Heart left ventricle (tissue), 16 donors: ENCODE results near the gene H6PD. TPM values are rescaled to one million over a fixed set of nuclear protein-coding genes. Genes with fewer than 3 reads are reported as not detected.

ENCODE experiments used
- ATAC-seq, 4 donors: fragments of 200-7000 bp; cut with Tn5 transposase; one replicate each; pipeline ENCODE4 v1.9.1; 2020 to 2022; ENCODE audit warnings: moderate library complexity in 4 of 4, mild to moderate bottlenecking in 3 of 4, moderate number of reproducible peaks in 1 of 4
- DNase-seq, 5 donors: peaks; one replicate each; pipeline ENCODE4 v3.0.0-alpha.2; 2020
- H3K27ac ChIP-seq, 12 donors: fragments of 200-600 bp; sonication (generic) in 4 of 12; one replicate each; pipeline versions ENCODE4 v1.5.0 to v1.8.0; 2016 to 2022; ENCODE audit warnings: mild to moderate bottlenecking in 2 of 12
- H3K27me3 ChIP-seq, 9 donors: fragments of 200-600 bp; sonication (generic) in 2 of 9; one replicate each; pipeline versions ENCODE4 v1.5.1 to v1.8.0; 2016 to 2022; ENCODE audit warnings: mild to moderate bottlenecking in 3 of 9
- H3K36me3 ChIP-seq, 9 donors: fragments of 200-600 bp; sonication (generic) in 2 of 9; one replicate each; pipeline versions ENCODE4 v1.5.0 to v1.8.0; 2018 to 2022; ENCODE audit warnings: mild to moderate bottlenecking in 2 of 9
- H3K4me1 ChIP-seq, 12 donors: fragments of 200-600 bp; sonication (generic) in 4 of 12; one replicate each; pipeline versions ENCODE4 v1.5.0 to v1.8.0; 2016 to 2022; ENCODE audit warnings: mild to moderate bottlenecking in 3 of 12
- H3K4me3 ChIP-seq, 12 donors: fragments of 200-600 bp; sonication (generic) in 4 of 12; one replicate each; pipeline versions ENCODE4 v1.5.0 to v1.8.0; 2017 to 2022; ENCODE audit warnings: mild to moderate bottlenecking in 9 of 12, moderate library complexity in 4 of 12
- H3K9me3 ChIP-seq, 12 donors: fragments of 200-600 bp; sonication (generic) in 4 of 12; one replicate each; pipeline versions ENCODE4 v1.5.0 to v1.8.0; 2016 to 2022; ENCODE audit warnings: mild to moderate bottlenecking in 1 of 12
- POLR2A ChIP-seq, 2 donors: fragments of 450-650 bp; IDR thresholded peaks; one replicate each; pipeline ENCODE4 v1.6.1; 2017; ENCODE audit warnings: antibody characterized with exemption in 2 of 2, mild to moderate bottlenecking in 2 of 2, moderate library complexity in 2 of 2
- WGBS, 4 donors: extraction: QIAGEN DNeasy Blood & Tissue Kit in 2 of 4; methylation state at CpG; one replicate each; pipeline versions ENCODE4 v1.1.5 to v1.1.7; 2013 to 2018; 5-methylcytosine and 5-hydroxymethylcytosine counted together
- intact Hi-C, 10 donors: fragments of 100-400 bp; cut with DNase I; formaldehyde crosslinking; loops; one replicate each; pipeline versions ENCODE4 v1.11.1 to v1.14.2; 2022
- polyA plus RNA-seq, 2 donors: library from polyadenylated mRNA; stranded (reverse); fragments of 200-250 nt; gene quantifications; one replicate each; pipeline ENCODE4 v1.2.3, GENCODE V29; 2013
- total RNA-seq, 9 donors: library from RNA; depleted of rRNA in 2 of 9; stranded (reverse); fragments of >200 nt in 2 of 9; fragmentation: NEBNext Ultra II Directional in 3 of 9; extraction: Animal tissue kit (Norgen Biotek cat#: 25700) in 3 of 9; gene quantifications; one replicate each; pipeline versions ENCODE4 v1.1.0 to v1.2.4, GENCODE V29; 2016 to 2023
- TF ChIP-seq, protein P1 (sequence below), 12 donors: fragments of 200-600 bp; sonication (generic) in 4 of 12; IDR thresholded peaks; one replicate each; pipeline versions ENCODE4 v1.5.0 to v1.8.0; 2018 to 2022; ENCODE audit warnings: antibody characterized with exemption in 12 of 12, mild to moderate bottlenecking in 5 of 12
- donor health status: ischemic (EF 13 %, LVEDD 7.1; RV severe dilation, severe dysfunction).
- donor health status: healthy with polysubstance abuse.
- donor health status: DM: no; HTN: yes; CAD: no.
- donor health status: DM: no; HTN: no; CAD: no.
- donor health status: ischemic (EF 25% LVEDD 6.9; RV normal size, moderate dysfunction).
- donor health status: ischemic (EF 25% LVEDD 5.7; RV mildly dilated, moderate dysfunction).
- donor health status: healthy.
- donor health status: DM: yes; HTN: yes; CAD: no.
- donor health status: ischemic (EF 35%, LVEDD 5.7; RV mildly dilated, moderate dysfunction).
- donor health status: nonischemic (EF 11% LVEDD 7.7; RV severe dilation, severe dysfunction).
- donor health status: DM: yes; HTN: yes; CAD: no.
- donor health status: PGD.
- donor health status: ischemic (EF 29% LVEDD 5.4; RV normal size, mild dysfunction).
- donor health status: nonischemic (EF 23%, LVEDD 6.1; RV moderate dilation, normal function).

The H6PD gene
- total and polyA plus RNA-seq, 11 donors, result 11.0 to 54.5 (median 26.4) TPM

DNA sequence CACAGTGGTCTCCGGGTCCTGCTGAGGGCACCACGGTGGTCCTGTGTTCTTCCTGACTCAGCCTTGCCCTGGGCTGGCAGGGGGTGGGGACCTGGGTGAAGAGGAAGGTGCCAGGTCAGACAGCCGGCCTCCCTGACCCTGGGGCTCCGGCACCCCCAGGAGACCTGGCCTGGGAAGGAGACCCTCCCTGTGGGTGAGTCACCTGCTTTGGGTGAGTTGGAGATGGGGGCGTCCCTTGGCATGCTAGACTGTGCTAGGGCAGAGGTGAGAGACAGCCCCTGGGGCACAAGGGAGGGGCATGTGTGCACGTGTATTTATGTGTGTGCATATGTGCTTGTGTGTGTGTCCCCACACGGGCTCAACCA is 81.5 kb downstream of the H6PD start:
- intact Hi-C loops, result no loop called here
- TF ChIP-seq, protein P1, sequence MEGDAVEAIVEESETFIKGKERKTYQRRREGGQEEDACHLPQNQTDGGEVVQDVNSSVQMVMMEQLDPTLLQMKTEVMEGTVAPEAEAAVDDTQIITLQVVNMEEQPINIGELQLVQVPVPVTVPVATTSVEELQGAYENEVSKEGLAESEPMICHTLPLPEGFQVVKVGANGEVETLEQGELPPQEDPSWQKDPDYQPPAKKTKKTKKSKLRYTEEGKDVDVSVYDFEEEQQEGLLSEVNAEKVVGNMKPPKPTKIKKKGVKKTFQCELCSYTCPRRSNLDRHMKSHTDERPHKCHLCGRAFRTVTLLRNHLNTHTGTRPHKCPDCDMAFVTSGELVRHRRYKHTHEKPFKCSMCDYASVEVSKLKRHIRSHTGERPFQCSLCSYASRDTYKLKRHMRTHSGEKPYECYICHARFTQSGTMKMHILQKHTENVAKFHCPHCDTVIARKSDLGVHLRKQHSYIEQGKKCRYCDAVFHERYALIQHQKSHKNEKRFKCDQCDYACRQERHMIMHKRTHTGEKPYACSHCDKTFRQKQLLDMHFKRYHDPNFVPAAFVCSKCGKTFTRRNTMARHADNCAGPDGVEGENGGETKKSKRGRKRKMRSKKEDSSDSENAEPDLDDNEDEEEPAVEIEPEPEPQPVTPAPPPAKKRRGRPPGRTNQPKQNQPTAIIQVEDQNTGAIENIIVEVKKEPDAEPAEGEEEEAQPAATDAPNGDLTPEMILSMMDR (IDR thresholded peaks at IDR 0.05), result no peak
- TF ChIP-seq POLR2A (IDR thresholded peaks at IDR 0.05), result no peak
- Histone ChIP-seq H3K27me3 (no peaks in the 10 kb centered on the region), H3K4me3 (no peak overlapping the region), H3K27ac (peak overlapping the region in 1 of 12 donors; percentile 24), H3K4me1 (peaks cover 0 to 40% (median 14%) of the 10 kb centered on the region in 12 donors), H3K36me3 (peaks cover 0 to 5% (median 0%) of the 10 kb centered on the region in 9 donors), H3K9me3 (no peaks in the 10 kb centered on the region)
- no peak for DNase-seq
- WGBS, 4 donors, result 72 to 92% (median 87%) methylated on average over 6 to 7 of the region's 7 CpGs
- no peak for ATAC-seq

DNA sequence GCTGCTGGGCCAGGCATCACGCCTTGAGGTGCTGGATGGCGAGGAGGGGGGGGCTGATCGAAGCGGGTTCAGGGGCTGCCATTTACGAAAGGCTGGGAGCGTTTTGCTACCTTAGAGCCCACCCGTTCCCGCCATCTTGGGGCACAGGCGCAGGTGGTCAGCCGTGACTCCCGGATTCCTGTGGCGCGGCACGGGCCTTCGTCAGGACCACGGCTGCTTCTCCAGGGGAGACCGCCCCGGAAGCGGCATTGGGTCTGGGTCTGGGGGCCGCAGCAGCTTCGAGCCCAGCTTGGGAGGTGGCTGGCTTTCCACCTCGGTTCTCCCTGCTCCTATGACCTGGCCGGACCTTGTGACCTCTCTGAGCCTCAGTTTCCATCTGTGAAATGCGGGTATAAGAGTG is 81.9 kb downstream of the H6PD start:
- Histone ChIP-seq H3K4me1 (peaks cover 0 to 40% (median 13%) of the 10 kb centered on the region in 12 donors), H3K9me3 (no peaks in the 10 kb centered on the region), H3K4me3 (no peak overlapping the region), H3K27me3 (no peaks in the 10 kb centered on the region), H3K27ac (peak overlapping the region in 1 of 12 donors; percentile 62), H3K36me3 (peaks cover 0 to 5% (median 0%) of the 10 kb centered on the region in 9 donors)
- WGBS, 4 donors, result 97 to 98% (median 97%) methylated on average over 10 to 24 of the region's 24 CpGs
- intact Hi-C loops, result no loop called here
- ATAC-seq, result no peak
- DNase-seq, result peak in 1 of 5 donors; percentile 40
- TF ChIP-seq, protein P1 (IDR thresholded peaks at IDR 0.05), result no peak
- TF ChIP-seq POLR2A (IDR thresholded peaks at IDR 0.05), result no peak

DNA sequence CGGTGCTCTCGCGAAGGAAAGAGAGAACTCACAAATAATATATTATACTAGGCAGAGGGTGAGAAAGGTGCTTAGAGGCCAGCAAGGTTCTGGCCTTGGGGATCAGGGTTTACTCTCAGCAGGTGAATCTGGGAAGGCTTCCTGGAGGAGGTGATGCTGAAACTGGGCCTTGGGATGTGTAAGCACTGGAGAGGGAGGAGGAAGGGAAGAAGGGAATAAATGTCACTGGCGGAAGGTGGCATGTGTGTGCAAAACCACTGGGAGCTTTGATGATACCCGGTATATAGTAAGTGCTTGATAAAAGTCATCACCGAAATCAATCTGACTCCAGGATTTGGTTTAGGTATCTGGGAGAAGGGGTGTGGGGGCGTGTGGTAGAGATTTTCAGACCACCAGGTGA is 82.5 kb downstream of the H6PD start:
- WGBS, 4 donors, result 87 to 96% (median 91%) methylated on average over 7 of the region's 7 CpGs
- Histone ChIP-seq H3K4me1 (peaks cover 0 to 40% (median 13%) of the 10 kb centered on the region in 12 donors), H3K36me3 (peaks cover 0 to 5% (median 0%) of the 10 kb centered on the region in 9 donors), H3K4me3 (no peak overlapping the region), H3K27me3 (no peaks in the 10 kb centered on the region), H3K9me3 (no peaks in the 10 kb centered on the region), H3K27ac (peak overlapping the region in 2 of 12 donors; percentile 35 to 62)
- DNase-seq, result no peak
- intact Hi-C loops, result no loop called here
- TF ChIP-seq, protein P1 (IDR thresholded peaks at IDR 0.05), result no peak
- TF ChIP-seq POLR2A (IDR thresholded peaks at IDR 0.05), result no peak
- ATAC-seq, result no peak

DNA sequence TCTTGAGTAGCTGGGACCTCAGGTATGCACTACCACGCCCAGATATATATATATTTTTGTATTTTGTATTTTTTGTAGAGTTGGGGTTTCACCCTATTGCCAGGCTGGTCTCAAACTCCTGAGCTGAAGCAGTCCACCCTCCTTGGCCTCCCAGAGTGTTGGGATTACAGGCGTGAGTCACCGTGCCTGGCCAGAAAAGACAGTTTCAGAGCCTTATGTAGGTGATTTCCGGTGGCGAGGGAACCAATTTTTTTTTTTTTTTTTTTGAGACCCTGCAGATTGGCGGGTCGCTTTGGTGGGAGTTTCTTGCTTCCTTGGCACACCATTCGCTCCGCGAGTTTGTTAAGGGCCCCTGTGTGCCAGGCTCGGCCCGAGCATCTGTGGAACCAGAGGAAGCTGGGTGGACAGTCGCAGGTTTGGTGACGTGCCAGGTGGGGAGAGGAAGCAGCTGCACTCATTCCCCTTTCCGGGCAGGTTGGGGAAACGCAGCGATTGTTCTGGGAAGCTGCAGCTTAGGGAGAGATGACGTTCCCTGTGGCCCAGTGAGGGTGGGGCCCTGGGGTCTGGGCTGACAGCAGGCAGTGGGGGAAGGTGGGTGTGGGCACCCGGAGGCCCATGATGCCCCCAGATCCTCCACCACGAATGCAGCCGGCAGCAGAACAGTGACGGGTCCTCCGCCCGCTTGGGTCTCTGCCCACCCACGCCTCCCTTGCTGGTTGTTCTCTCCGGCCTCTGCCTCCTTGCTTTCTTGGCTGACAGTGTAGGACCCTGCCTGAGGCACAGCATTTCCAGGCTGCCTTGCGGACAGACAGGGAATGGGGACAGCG is 83.2 kb downstream of the H6PD start:
- no peaks in the 10 kb centered on the region for H3K27me3 ChIP-seq
- 52 to 72% (median 57%) methylated on average over 25 to 28 of the region's 28 CpGs for WGBS, 4 donors
- peak overlapping the region in 6 of 12 donors; percentile 13 to 62 (median 31) for H3K27ac ChIP-seq
- ATAC-seq, result peak in 3 of 4 donors; percentile 18 to 71 (median 41)
- TF ChIP-seq, protein P1 (IDR thresholded peaks at IDR 0.05), result no peak
- TF ChIP-seq POLR2A (IDR thresholded peaks at IDR 0.05), result no peak
- no peaks in the 10 kb centered on the region for H3K9me3 ChIP-seq
- H3K4me1 ChIP-seq, result peaks cover 0 to 46% (median 19%) of the 10 kb centered on the region in 12 donors
- H3K4me3 ChIP-seq, result peak overlapping the region in 2 of 12 donors; percentile 7 to 12
- intact Hi-C loops, result no loop called here
- H3K36me3 ChIP-seq, result peaks cover 0 to 5% (median 0%) of the 10 kb centered on the region in 9 donors
- DNase-seq, result peak in 4 of 5 donors; percentile 50 to 68 (median 58)
